Tibial nerve (tissue), 4 donors: ENCODE results near the gene JARID2.
A peak's percentile ranks its signal among the peaks of the same experiment; 100 is the strongest.

Experiments
- CTCF ChIP-seq, 5 experiments: fragments of 200-600 bp in 3 of 5; fragments of 450-650 bp in 2 of 5; sonication (generic) in 3 of 5; IDR thresholded peaks; one replicate each; pipeline ENCODE4 v1.5.1; 2016 to 2019; ENCODE audit warnings: antibody characterized with exemption in 5 of 5, mild to moderate bottlenecking in 3 of 5, moderate library complexity in 2 of 5
- EP300 ChIP-seq, 2 donors: sonication (generic); formaldehyde crosslinking; IDR thresholded peaks; one replicate each; pipeline ENCODE4 v1.6.1; 2017; ENCODE audit warnings: antibody characterized with exemption in 2 of 2, mild to moderate bottlenecking in 1 of 2
- POLR2A ChIP-seq, 2 donors: fragments of 450-650 bp; IDR thresholded peaks; one replicate each; pipeline ENCODE4 v1.6.1; 2017; ENCODE audit warnings: antibody characterized with exemption in 2 of 2, mild to moderate bottlenecking in 2 of 2, moderate library complexity in 2 of 2

GRCh38 chr6:15504040-15504495 lies 258.2 kb downstream of the JARID2 start:
- TF ChIP-seq POLR2A (IDR thresholded peaks at IDR 0.05) (no peak), CTCF (IDR thresholded peaks at IDR 0.05) (peak in 1 of 5 experiments; percentile 24), EP300 (IDR thresholded peaks at IDR 0.05) (no peak)
